HCT116 (cell line): ENCODE data around the gene OTUD7B. TPM values are rescaled to one million over a fixed set of nuclear protein-coding genes. Genes with fewer than 3 reads are reported as not detected.

ENCODE experiments used
- ATAC-seq: fragments of 200-7000 bp; cut with Tn5 transposase; 2 replicates; pipeline ENCODE4 v1.9.1; 2020; ENCODE audit warnings: mild to moderate bottlenecking, moderate library complexity
- BruUV-seq: library from RNA; stranded (reverse); fragments of 400-500 nt; replicated peaks from 2 replicates; lab custom pipeline; 2021; lab: Mats Ljungman, UMichigan
- CTCF ChIA-PET: fragments of 300-600 bp; sonication (Branson Sonifier 250); formaldehyde crosslinking; loops from one replicate; lab custom pipeline; 2021; ENCODE audit warnings: antibody characterized with exemption; lab: Charles Lee
- POLR2A ChIA-PET: fragments of 300-600, 350-600 bp; sonication (Branson Sonifier 250); formaldehyde crosslinking; loops from one replicate; lab custom pipeline; 2021; ENCODE audit warnings: antibody characterized with exemption; lab: Charles Lee
- RAD21 ChIA-PET, 2 experiments: fragments of 300-600 bp; sonication (Branson Sonifier 250); formaldehyde crosslinking; loops; one replicate each; lab custom pipeline; 2023; ENCODE audit warnings: low total read pairs in 2 of 2; ENCODE audit not compliant: uncharacterized antibody in 2 of 2, unreplicated experiment in 2 of 2, low non-redundant PET in 1 of 2; lab: Charles Lee
- DNase-seq: peaks from one replicate; pipeline ENCODE4 v3.0.0-alpha.2; 2010; ENCODE audit warnings: low read depth, low spot score
- H2AFZ ChIP-seq: fragments of 200-600 bp; shearing (Covaris generic), sonication (generic); 2 replicates; pipeline ENCODE4 v1.6.1; 2017; ENCODE audit warnings: low read depth, mixed run types, mixed read lengths, antibody characterized with exemption, low read length; ENCODE audit not compliant: poor library complexity, severe bottlenecking
- H3K27ac ChIP-seq: 2 replicates; pipeline ENCODE4 v1.5.1; 2012; ENCODE audit warnings: low read depth, low read length
- H3K27me3 ChIP-seq: fragments of 200-600 bp; sonication (generic); 2 replicates; pipeline ENCODE4 v1.6.1; 2016; ENCODE audit warnings: mixed run types, low read length, mixed read lengths; ENCODE audit not compliant: insufficient read depth
- H3K36me3 ChIP-seq, 2 experiments: fragments of 200-500 bp in 1 of 2; fragments of 200-600 bp in 1 of 2; sonication (Bioruptor generic) in 1 of 2; sonication (generic) in 1 of 2; 2 replicates each; pipeline versions ENCODE4 v1.5.1 to v1.6.1; 2014 to 2016; ENCODE audit warnings: low read length in 2 of 2, inconsistent platforms in 1 of 2, mixed read lengths in 1 of 2, mixed run types in 1 of 2; ENCODE audit not compliant: insufficient read depth in 2 of 2, control insufficient read depth in 1 of 2
- H3K4me1 ChIP-seq, 2 experiments: fragments of 200-600 bp in 1 of 2; sonication (generic) in 1 of 2; 2 replicates each; pipeline versions ENCODE4 v1.5.1 to v1.6.1; 2012 to 2017; ENCODE audit warnings: low read length in 2 of 2, inconsistent platforms in 1 of 2, mild to moderate bottlenecking in 1 of 2, mixed read lengths in 1 of 2, mixed run types in 1 of 2, moderate library complexity in 1 of 2; ENCODE audit not compliant: insufficient read depth in 2 of 2, control insufficient read depth in 1 of 2
- H3K4me2 ChIP-seq: fragments of 200-600 bp; sonication (generic); 2 replicates; pipeline ENCODE4 v1.6.1; 2017; ENCODE audit warnings: mixed run types, low read length, mixed read lengths
- H3K4me3 ChIP-seq, 2 experiments: fragments of 200-600 bp in 1 of 2; sonication (generic) in 1 of 2; replicated peaks in 1 of 2; 2 replicates each; pipeline ENCODE4 v1.5.1; 2011 to 2016; ENCODE audit warnings: low read length in 2 of 2, control low read depth in 1 of 2, low read depth in 1 of 2, mild to moderate bottlenecking in 1 of 2, mixed read lengths in 1 of 2, mixed run types in 1 of 2
- H3K79me2 ChIP-seq: fragments of 200-600 bp; sonication (generic); 2 replicates; pipeline ENCODE4 v1.6.1; 2017; ENCODE audit warnings: mild to moderate bottlenecking, mixed run types, low read length, moderate library complexity, mixed read lengths; ENCODE audit not compliant: insufficient read depth
- H3K9ac ChIP-seq: fragments of 200-600 bp; sonication (generic); 2 replicates; pipeline ENCODE4 v1.6.1; 2016; ENCODE audit warnings: low read length, mixed read lengths
- H3K9me2 ChIP-seq: fragments of 200-600 bp; sonication (generic), shearing (Covaris generic); 2 replicates; pipeline ENCODE4 v1.6.1; 2017; ENCODE audit warnings: mixed run types, mild to moderate bottlenecking, moderate library complexity; ENCODE audit not compliant: insufficient read depth
- H3K9me3 ChIP-seq, 2 experiments: fragments of 200-500 bp in 1 of 2; fragments of 200-600 bp in 1 of 2; sonication (Bioruptor generic) in 1 of 2; sonication (generic) in 1 of 2; 2 replicates each; pipeline ENCODE4 v1.6.1; 2014 to 2017; ENCODE audit warnings: low read length in 2 of 2, mixed read lengths in 2 of 2, inconsistent platforms in 1 of 2, low read depth in 1 of 2, mild to moderate bottlenecking in 1 of 2, mixed run types in 1 of 2, moderate library complexity in 1 of 2; ENCODE audit not compliant: control insufficient read depth in 1 of 2, insufficient read depth in 1 of 2
- H4K20me1 ChIP-seq: fragments of 200-600 bp; sonication (generic), shearing (Covaris generic); 2 replicates; pipeline ENCODE4 v1.6.1; 2017; ENCODE audit warnings: mixed run types, mild to moderate bottlenecking, moderate library complexity; ENCODE audit not compliant: insufficient read depth
- CBX3 ChIP-seq: IDR thresholded peaks from 2 replicates; pipeline ENCODE4 v1.6.1; 2012; ENCODE audit warnings: low read depth
- CEBPB ChIP-seq: IDR thresholded peaks from 2 replicates; pipeline ENCODE4 v1.6.1; 2012; ENCODE audit warnings: low read depth
- EGR1 ChIP-seq: IDR thresholded peaks from 2 replicates; pipeline ENCODE4 v1.6.1; 2012; ENCODE audit warnings: low read depth
- EZH2phosphoT487 ChIP-seq: fragments of 200-600 bp; IDR thresholded peaks from 2 replicates; pipeline ENCODE4 v1.6.1; 2018; ENCODE audit warnings: antibody characterized with exemption, borderline replicate concordance
- POLR2A ChIP-seq: IDR thresholded peaks from 2 replicates; pipeline ENCODE4 v1.7.0; 2011; ENCODE audit warnings: borderline replicate concordance; ENCODE audit not compliant: insufficient read depth, insufficient read length; ENCODE audit errors: extremely low read depth
- RAD21 ChIP-seq: IDR thresholded peaks from 2 replicates; pipeline ENCODE4 v1.6.1; 2012; ENCODE audit warnings: low read depth, mild to moderate bottlenecking
- SP1 ChIP-seq: IDR thresholded peaks from 2 replicates; pipeline ENCODE4 v1.6.1; 2012; ENCODE audit warnings: low read depth
- SRF ChIP-seq: IDR thresholded peaks from 2 replicates; pipeline ENCODE4 v1.6.1; 2012; ENCODE audit warnings: low read depth
- TCF7L2 ChIP-seq: IDR thresholded peaks from 2 replicates; pipeline ENCODE4 v1.7.0; 2011; ENCODE audit warnings: borderline replicate concordance, inconsistent platforms; ENCODE audit not compliant: insufficient read depth, insufficient read length; ENCODE audit errors: extremely low read depth
- ZFX ChIP-seq: fragments of 450-650 bp; IDR thresholded peaks from 2 replicates; pipeline ENCODE4 v1.6.1; 2017
- intact Hi-C: fragments of 100-400 bp; cut with micrococcal nuclease; formaldehyde crosslinking; loops from 2 replicates; pipeline ENCODE4 v1.10.0; 2022
- total RNA-seq: library from RNA; stranded (reverse); gene quantifications from one replicate; pipeline ENCODE4 v1.2.1, GENCODE V29; 2021; ENCODE audit not compliant: unreplicated experiment
- TF ChIP-seq, protein P1 (sequence below): IDR thresholded peaks from 2 replicates; pipeline ENCODE4 v1.6.1; 2011; ENCODE audit warnings: mild to moderate bottlenecking, low read length, moderate library complexity; ENCODE audit not compliant: insufficient replicate concordance; ENCODE audit errors: extremely low read depth
- TF ChIP-seq, protein P2 (sequence below): IDR thresholded peaks from 2 replicates; pipeline ENCODE4 v1.6.1; 2012; ENCODE audit warnings: low read depth
- TF ChIP-seq, protein P3 (sequence below): IDR thresholded peaks from 2 replicates; pipeline ENCODE4 v1.6.1; 2012

Gene OTUD7B
- total RNA-seq, 1 experiment from 2014 or later, result 23.7 TPM

- H3K9me2 ChIP-seq, result no peaks in the 10 kb centered on the region
- H3K36me3 ChIP-seq, result peaks cover 34 to 39% of the 10 kb centered on the region in 2 experiments; a peak in 3 of 4 replicates
- ATAC-seq, result no peak
- no peaks in the 10 kb centered on the region for H3K79me2 ChIP-seq
- H3K27ac ChIP-seq, result no peak overlapping the region
- no peak overlapping the region for H3K9ac ChIP-seq
- no peak overlapping the region for H3K4me3 ChIP-seq
- RAD21 ChIA-PET, result no interaction called here
- no peaks in the 10 kb centered on the region for H4K20me1 ChIP-seq
- POLR2A ChIA-PET, result no interaction called here
- H3K9me3 ChIP-seq, result no peaks in the 10 kb centered on the region
- H3K4me1 ChIP-seq, result no peaks in the 10 kb centered on the region
- BruUV-seq, result no TSS peak
- TF ChIP-seq RAD21 (no peak), CBX3 (no peak), ZFX (no peak), SRF (no peak), EZH2phosphoT487 (no peak), TCF7L2 (no peak), CEBPB (no peak), SP1 (no peak), POLR2A (no peak), EGR1 (no peak)
- TF ChIP-seq, protein P1, sequence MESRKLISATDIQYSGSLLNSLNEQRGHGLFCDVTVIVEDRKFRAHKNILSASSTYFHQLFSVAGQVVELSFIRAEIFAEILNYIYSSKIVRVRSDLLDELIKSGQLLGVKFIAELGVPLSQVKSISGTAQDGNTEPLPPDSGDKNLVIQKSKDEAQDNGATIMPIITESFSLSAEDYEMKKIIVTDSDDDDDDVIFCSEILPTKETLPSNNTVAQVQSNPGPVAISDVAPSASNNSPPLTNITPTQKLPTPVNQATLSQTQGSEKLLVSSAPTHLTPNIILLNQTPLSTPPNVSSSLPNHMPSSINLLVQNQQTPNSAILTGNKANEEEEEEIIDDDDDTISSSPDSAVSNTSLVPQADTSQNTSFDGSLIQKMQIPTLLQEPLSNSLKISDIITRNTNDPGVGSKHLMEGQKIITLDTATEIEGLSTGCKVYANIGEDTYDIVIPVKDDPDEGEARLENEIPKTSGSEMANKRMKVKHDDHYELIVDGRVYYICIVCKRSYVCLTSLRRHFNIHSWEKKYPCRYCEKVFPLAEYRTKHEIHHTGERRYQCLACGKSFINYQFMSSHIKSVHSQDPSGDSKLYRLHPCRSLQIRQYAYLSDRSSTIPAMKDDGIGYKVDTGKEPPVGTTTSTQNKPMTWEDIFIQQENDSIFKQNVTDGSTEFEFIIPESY, result no peak
- TF ChIP-seq, protein P2, sequence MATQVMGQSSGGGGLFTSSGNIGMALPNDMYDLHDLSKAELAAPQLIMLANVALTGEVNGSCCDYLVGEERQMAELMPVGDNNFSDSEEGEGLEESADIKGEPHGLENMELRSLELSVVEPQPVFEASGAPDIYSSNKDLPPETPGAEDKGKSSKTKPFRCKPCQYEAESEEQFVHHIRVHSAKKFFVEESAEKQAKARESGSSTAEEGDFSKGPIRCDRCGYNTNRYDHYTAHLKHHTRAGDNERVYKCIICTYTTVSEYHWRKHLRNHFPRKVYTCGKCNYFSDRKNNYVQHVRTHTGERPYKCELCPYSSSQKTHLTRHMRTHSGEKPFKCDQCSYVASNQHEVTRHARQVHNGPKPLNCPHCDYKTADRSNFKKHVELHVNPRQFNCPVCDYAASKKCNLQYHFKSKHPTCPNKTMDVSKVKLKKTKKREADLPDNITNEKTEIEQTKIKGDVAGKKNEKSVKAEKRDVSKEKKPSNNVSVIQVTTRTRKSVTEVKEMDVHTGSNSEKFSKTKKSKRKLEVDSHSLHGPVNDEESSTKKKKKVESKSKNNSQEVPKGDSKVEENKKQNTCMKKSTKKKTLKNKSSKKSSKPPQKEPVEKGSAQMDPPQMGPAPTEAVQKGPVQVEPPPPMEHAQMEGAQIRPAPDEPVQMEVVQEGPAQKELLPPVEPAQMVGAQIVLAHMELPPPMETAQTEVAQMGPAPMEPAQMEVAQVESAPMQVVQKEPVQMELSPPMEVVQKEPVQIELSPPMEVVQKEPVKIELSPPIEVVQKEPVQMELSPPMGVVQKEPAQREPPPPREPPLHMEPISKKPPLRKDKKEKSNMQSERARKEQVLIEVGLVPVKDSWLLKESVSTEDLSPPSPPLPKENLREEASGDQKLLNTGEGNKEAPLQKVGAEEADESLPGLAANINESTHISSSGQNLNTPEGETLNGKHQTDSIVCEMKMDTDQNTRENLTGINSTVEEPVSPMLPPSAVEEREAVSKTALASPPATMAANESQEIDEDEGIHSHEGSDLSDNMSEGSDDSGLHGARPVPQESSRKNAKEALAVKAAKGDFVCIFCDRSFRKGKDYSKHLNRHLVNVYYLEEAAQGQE, result no peak
- TF ChIP-seq, protein P3, sequence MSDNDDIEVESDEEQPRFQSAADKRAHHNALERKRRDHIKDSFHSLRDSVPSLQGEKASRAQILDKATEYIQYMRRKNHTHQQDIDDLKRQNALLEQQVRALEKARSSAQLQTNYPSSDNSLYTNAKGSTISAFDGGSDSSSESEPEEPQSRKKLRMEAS, result no peak
- no peak for DNase-seq
- no peak overlapping the region for H2AFZ ChIP-seq
- H3K4me2 ChIP-seq, result no peak overlapping the region
- intact Hi-C loops, result no loop called here
- CTCF ChIA-PET, result no interaction called here
- H3K27me3 ChIP-seq, result no peaks in the 10 kb centered on the region
Measured at GRCh38 chr1:149967646-149968045, 42.9 kb downstream of the OTUD7B start.
